NCI-H1417 (cell line): ENCODE data around the gene CRTAC1.

Experiments
- DNase-seq, 3 experiments: peaks; one replicate each; lab custom pipeline; 2025; lab: John Stamatoyannopoulos, UW

CRTAC1 gene

DNA sequence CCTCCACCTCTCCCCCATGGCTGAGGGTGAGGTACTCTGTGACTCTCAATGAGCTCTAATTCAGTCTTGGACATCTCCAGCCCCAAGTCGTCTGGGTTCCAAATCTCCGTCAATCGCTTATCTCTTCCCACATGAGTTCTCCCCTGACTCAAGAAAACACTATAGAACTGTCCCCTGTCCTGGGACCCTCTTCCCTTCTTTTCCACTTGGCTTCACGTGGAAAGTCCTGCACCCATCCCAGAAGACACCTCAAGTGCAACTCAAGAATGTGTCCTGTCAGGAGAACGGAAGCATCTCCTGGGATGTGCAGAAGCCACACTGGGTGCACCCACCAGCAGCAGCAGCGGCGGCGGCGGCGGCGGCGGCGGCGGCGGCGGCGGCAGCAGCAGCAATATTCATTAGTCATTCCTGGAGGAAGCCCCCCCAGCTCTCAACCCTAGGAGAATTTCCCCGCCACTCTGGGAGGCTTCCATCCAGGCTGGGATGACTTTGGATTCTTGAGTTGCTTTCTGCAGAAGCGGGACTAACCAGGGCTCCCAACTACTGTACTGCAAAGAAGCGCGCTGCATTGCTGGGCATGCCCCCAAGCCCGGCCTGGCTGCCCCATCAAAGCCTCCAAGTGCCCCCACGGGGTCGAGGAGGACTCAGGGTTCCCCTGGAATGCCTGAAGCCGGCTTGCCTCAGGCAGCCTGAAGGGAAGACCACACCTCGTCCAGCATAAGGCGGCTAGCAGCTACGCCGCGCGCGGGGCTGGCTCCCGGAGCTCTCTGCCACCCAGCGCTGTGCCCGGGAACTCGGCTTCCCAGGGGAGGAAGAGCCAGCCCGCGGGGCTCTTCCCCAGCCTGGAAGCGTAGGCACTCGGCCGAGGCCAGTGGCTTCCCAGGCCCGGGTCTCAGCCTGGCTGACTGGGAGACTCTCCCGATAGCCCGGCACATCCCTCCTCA lies 1.0 kb downstream of the CRTAC1 start:
- peak in 2 of 3 experiments; percentile 41 to 59 for DNase-seq

- peak; percentile 3 to 74 (median 53) for DNase-seq
These were observed 2.2 kb downstream of the CRTAC1 start for GRCh38 chr10:98028168-98028770.

DNA sequence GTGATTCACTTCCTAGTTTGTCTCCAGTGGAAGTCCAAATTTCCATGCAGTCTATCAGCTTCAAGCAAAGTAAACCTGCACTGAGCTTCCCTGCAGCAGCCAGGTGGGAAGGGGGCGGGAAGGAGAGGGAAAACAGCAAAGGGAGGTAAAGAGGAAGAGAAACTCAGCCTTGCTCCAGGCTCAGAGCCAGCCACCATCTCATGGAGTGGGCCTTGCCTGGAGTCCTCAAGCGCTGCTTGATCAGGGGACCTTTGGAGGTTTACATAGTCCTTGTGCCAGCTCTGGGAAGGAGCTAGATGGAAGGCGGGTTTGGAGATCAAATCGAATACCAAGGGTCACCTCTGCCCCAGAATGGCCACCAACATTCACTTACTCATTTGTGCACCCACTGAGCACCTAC lies 7.4 kb downstream of the CRTAC1 start:
- no peak for DNase-seq

GRCh38 chr10:98020784-98021183 lies 9.6 kb downstream of the CRTAC1 start:
- no peak for DNase-seq

GRCh38 chr10:98020254-98020653 lies 10.2 kb downstream of the CRTAC1 start:
- no peak for DNase-seq

DNA sequence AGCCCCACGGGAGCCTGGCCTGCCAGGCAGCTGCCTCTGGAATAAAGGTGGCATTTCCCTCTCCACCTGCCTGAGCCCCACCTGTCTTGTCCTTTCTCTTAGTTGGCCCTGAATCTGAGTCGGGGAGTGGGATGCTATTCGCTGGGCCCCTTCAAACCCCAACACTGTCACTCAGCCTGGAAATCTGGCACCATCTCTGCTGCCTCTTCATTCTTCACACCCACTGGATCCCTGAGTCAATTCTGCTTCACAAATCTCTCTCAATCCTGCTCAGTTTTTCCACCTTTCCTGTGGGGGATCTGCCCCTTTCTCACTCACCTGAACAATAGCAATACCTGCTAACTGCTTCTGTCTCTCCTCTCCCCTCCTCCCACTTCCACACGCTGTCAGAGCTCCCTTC lies 10.6 kb downstream of the CRTAC1 start:
- no peak for DNase-seq

DNA sequence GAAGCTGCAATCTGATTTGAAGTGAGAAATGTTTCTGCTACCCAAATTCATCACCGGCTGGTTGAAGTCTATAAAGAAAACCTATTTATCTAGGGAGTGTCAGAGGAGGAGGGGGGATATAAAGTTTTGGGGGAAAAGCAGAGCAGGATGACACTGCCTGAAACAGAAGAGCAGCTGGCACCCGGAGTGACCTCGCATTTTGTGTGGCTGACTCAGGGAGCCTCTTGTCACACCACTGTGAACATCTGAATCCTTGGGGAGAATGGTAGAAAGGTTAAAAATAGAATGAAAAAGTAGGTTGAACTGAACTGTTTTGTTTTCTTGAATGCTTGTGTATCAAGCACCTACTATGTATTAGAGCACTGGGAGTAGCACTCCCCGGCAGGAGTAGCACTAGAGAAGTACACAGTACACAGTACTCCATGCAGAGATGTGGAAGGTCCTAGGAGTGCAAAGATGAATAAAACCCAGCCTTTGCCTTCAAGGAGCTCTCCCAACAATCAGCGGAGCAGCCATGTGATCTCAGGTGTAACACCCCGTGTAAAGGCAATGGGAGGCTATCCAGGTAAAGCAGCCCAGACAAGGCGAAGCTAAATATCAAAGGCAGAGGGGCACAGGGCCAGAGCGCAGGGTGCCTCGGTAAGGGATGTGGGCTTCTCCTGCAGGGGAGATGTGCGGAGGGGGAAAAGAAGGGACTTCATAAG lies 13.5 kb downstream of the CRTAC1 start:
- DNase-seq, result peak in 1 of 3 experiments; percentile 19

- no peak for DNase-seq
These were observed 16.6 kb downstream of the CRTAC1 start for GRCh38 chr10:98013776-98014175.

DNA sequence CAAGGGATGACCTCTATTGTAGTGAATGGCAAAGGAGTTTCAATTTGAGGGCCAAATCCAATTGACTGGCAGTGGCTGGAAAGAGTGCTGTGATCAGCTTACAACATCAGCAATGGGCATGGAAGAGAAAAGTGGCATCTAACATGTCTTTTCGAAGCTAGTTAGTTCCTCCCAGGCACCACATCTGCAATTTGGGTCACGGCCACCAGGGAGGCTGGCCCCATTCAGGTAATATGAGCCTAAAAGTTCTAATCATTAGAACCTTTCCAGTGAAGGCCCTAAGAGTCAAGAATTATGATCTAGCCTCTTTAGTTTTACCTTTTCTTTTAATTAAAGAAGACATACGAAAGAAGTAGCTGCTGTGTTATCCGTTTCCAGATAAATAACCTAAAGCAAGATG lies 17.3 kb downstream of the CRTAC1 start:
- no peak for DNase-seq

DNA sequence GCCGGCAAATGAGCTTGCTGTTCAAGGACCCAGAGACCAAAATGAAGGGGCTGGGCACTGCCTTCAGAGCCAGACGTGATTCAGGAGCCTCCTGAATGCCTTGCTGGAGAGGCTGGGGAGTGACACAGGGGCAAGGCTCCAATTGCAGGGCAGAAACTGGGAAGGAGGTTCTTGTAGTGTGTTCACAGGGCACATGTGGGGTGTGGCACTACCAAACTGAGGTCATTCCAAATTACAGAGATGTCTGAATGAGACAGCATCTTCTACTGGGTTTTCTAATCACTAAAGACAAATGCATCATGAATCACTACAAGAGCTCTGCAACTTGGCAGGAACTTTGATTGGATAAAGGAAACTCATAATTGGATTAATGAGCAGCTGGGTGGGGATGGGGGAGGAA lies 17.8 kb downstream of the CRTAC1 start:
- no peak for DNase-seq

DNA sequence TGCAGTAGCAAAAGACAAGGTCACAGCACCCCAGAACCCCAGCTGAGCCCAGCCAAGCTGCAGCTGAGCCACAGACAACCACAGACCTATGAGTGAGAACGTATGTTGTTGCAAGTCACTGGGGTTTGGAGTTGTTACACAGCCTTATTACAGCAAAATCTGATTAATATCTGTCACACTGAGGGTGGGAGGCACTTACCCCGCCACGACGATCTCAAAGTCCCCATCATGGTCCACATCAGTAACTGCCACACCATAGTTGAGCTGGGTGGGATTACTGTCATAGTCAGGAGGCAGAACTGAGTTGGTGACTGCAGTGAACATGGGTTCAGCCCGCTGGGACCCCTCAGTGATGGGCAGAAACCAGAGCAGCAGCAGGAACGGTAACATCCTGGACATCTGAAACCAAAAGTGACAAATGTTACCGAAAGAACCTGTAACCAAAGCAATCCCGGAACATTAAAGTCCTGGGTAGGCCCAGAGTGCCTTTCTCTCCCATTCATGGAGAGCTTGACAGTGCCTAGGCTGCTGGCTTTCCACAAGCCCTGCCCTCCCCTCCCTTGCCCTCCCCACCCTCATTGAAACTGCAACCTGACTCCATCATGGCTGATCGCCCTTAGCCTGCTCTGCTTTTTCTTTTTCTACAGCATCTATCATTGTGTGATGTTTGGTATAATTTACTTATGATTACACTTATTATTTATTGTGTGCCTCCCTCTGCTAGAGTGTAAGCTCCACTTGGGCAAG lies 19.3 kb downstream of the CRTAC1 start:
- peak in 1 of 3 experiments; percentile 6 for DNase-seq

DNA sequence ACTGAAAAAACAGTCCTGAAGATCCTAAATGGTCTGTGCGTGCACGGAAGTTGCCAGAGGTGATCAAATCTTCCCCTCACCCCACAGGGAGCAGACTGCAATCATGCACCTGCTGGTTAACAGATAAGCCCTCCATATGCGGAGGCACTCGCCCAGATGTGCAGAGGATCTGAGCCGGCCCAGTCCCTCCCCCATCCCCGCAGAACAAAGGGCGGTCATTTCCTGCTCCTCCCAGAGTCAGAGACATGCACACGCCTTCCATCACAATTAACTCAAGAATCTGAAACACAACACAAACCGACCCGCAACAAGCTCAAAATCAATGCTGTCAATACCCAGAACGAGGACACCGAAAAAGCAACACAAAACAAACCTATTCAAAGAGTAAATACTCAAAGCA lies 24.2 kb downstream of the CRTAC1 start:
- DNase-seq, result peak; percentile 6 to 62 (median 38)

DNA sequence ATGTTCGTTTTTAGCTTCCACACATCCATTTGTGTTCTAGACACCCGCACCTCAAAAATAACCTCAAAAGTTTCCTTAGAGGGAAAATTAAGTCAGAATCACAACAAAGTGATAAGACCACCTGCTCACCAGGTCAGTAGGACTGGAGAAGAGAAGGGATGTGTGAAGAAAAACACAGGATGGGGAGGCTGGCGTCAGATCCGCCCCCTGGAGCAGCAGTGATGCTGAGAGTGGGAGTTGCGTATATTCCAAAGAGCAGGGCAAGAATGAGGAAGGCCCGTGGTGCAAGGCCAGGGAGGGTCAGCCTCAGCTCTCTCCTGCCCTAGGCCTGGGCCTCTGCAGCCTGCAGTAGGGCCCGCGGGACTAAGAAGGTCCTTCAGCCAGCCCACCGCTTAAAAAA lies 28.7 kb downstream of the CRTAC1 start:
- DNase-seq, result no peak

- DNase-seq, result no peak
These were observed 30.1 kb downstream of the CRTAC1 start for GRCh38 chr10:98000346-98000745.

GRCh38 chr10:97999923-98000248 lies 30.5 kb downstream of the CRTAC1 start:
- no peak for DNase-seq

DNA sequence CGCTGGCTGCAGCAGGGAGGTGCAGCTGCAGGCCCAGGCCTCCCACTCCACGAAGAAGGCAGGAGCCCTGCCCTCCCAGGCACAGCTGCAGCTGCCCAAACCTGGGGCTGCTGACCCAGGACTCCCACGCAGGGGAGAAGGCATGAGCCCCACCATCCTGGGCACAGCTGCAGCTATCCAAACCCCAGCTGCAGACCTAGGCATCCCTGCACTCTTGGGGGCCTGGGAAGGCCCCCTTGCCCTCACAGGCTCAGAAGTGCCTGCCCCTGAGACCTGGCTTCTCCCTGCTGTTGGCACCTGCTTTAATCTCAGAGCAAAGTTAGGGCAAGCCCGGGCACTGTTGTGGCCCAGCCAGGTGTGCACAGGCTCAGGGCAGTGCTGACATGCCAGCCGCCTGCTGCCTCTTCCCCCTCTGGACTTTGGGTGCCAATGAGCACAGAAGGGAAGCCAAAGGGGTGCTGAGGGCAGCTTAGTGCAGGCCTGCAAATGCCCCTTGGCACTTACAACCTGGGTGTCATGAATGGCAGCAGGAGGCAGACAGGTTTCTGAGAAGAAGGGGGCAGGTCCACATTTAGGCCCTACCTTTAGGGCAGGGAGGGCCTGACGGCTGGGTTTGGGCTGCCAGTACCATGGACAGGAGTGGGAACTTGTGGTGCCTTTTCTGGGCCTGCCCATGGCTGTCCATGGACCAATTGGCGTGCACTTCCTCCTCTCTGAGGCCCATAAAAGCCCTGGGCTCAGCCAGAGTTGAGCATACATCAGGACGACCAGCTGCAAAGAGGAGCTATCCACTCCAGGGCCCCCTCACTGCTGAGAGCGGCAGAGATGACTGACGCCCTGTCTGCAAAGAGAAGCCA lies 31.1 kb downstream of the CRTAC1 start:
- DNase-seq, result no peak

GRCh38 chr10:97991871-97992270 lies 38.5 kb downstream of the CRTAC1 start:
- no peak for DNase-seq

DNA sequence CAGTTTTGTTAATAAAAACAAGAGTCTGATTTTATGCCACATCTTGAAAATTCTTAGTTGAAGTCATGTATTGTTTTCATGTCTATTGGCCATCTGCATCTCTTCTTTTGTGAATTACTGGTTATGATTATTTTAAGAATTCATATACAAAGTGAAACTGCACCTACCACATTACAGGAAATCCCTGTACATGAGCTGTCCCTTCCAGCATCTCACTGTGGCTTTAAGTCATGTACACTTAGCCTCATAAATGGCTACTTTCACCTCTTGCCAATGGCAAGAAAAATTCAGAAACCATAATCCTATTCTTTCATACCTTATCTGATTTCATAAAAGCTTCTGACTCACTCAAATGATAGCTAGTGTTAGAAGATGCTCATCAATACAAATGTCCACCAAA lies 48.6 kb downstream of the CRTAC1 start:
- DNase-seq, result no peak

DNA sequence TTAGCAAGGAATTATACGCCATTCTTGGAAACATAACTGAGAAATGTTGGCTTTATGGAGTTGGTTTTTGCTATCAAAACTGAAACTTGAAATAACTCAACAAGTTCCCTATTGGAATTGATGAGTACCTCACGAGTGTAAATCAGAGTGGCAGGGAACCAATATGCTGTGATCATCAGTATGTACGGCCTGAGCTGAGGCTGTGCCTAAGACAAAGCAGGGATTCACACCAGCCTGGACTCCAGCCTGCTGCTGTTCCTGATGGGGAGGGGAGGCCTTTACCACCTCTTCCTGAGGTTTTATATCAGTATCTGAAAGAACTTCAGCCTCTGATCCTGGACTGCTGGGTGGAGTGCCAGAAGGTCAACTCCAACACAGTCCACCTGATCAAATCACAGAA lies 52.7 kb downstream of the CRTAC1 start:
- no peak for DNase-seq

DNA sequence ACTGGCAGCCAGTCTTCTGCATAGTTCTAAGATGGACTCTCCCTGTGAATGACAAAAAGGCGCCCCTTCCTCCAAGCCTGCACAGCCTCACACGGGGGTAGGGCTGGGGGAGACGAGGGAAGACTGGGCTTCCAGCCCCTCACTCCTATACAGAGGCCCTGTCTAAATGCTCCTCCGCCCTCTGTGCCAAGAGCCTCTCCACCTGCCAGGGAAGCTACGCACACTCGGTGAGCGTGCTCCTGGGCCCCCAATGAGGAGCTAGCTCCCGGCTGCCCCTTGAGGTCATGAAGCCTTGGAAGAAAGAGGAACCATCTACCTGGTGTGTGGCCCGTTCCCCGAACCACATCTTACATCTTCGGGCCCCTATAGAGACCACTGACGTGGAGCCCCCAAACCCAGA lies 54.8 kb downstream of the CRTAC1 start:
- no peak for DNase-seq
